GM12891 (cell line): Measurements from ENCODE around the gene DDX52.

Source experiments
- POLR2A ChIP-seq: IDR thresholded peaks from 2 replicates; pipeline ENCODE4 v1.6.1; 2011; ENCODE audit warnings: low read depth, low read length, control low read depth
- POLR2AphosphoS5 ChIP-seq: IDR thresholded peaks from 2 replicates; pipeline ENCODE4 v1.6.1; 2011; ENCODE audit warnings: low read depth, low read length, control low read depth
- TAF1 ChIP-seq: IDR thresholded peaks from 2 replicates; pipeline ENCODE4 v1.6.1; 2011; ENCODE audit warnings: low read depth, low read length, control low read depth

- TF ChIP-seq POLR2AphosphoS5 (no peak), TAF1 (no peak), POLR2A (no peak)
Measured at GRCh38 chr17:37657202-37657601, 14.0 kb upstream of the DDX52 start.
